ENCODE results near the gene PYY.

- no peak for TF ChIP-seq YY1 (IDR thresholded peaks at IDR 0.05; ENCODE audit: insufficient read depth, insufficient read length)
- no peak for TF ChIP-seq ZNF274 (IDR thresholded peaks at IDR 0.05; ENCODE audit: low read depth, low read length)
Observed at GRCh38 chr17:43911904-43912303, 41.8 kb downstream of the PYY start.
